GM12874 (cell line): ENCODE data around the gene IPO4.

Experiments used
- CTCF ChIP-seq: IDR thresholded peaks from 2 replicates; pipeline ENCODE4 v1.5.1; 2011; ENCODE audit warnings: low read depth, mild to moderate bottlenecking, control low read depth, low read length, moderate library complexity; ENCODE audit not compliant: insufficient read depth

IPO4 gene

GRCh38 chr14:24160499-24160849, 28.1 kb downstream of the IPO4 start:
- TF ChIP-seq CTCF = no peak

DNA sequence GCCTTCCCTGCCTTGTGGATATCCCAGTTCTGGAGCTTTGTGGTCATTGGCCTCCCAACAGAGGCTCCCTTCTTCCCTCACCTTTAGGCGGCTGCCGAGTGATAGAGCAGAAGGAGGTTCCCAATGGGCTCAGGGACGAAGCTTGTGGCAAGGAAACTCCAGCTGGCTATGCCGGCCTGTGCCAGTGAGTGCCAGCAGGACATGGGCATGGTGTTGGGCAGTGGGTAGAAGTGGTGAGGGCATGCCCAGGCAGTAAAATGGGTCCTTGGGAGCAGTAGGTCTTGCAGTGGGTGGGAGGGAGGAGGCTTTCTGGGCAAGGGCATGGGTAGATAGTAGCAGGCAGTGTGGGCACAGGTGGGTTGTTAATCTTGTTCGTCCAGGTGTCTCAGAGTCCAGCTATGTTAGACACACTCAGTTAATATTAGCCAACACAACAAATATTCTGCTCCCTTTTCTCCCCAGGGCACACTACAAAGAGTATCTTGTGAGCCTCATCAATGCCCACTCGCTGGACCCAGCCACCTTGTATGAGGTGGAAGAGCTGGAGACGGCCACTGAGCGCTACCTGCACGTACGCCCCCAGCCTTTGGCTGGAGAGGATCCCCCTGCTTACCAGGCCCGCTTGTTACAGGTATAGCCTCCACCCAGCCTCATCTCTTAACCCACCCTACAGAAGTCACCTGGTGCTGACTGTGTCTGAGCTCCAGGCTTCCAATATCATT, 28.7 kb downstream of the IPO4 start:
- no peak for TF ChIP-seq CTCF

DNA sequence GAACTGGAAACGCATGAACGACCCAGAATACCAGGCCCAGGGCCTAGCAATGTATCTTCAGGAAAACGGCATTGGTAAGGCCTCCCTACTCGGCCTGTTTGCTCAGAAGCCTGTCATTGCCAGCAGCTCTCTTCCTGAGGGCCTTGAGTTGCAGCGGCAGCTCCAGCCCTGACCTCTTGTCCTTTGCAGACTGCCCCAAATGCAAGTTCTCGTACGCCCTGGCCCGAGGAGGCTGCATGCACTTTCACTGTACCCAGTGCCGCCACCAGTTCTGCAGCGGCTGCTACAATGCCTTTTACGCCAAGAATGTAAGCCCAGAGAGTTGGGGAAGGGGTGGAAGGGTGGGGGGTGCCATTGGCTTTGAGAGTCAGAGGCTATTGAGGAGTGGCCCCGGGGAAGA, 31.3 kb downstream of the IPO4 start:
- TF ChIP-seq CTCF = no peak

DNA sequence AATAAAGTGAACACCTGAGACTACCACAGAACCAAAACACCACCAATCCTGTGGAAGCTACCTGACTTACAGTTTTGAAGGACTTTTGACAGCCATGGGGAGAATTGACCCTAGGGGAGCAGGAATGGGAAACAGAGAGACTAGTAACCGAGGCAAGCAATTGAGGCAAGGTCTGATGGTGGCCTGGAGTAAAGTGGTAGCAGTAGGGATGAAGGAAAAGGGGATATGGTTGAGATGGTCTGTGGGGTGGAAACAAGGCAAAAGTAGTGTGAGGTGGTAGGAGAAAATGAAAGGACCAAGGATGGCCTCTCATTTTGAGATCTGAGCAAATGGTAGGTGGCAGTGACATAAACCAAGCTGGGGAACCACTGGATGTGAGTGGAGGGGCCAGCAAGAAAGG, 31.8 kb downstream of the IPO4 start:
- no peak for TF ChIP-seq CTCF

- TF ChIP-seq CTCF = no peak
Observed at GRCh38 chr14:24155100-24155499, 33.5 kb downstream of the IPO4 start.

DNA sequence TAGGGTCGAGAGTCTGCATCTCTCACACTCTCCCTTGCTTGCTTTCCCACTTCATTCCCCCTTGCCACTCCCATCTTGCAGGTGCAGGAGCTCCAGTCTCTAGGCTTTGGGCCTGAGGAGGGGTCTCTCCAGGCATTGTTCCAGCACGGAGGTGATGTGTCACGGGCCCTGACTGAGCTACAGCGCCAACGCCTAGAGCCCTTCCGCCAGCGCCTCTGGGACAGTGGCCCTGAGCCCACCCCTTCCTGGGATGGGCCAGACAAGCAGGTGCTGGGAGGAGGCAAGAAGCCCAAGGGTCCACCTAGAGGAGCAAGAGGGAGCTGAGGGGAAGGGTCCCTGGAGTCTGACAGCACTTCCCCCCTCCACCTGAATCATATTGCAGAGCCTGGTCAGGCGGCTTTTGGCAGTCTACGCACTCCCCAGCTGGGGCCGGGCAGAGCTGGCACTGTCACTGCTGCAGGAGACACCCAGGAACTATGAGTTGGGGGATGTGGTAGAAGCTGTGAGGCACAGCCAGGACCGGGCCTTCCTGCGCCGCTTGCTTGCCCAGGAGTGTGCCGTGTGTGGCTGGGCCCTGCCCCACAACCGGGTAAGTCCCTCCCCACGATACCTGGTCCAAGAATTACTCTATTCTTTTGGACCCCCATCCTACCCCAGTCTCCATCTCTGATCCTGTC, 37.1 kb downstream of the IPO4 start:
- TF ChIP-seq CTCF = no peak

DNA sequence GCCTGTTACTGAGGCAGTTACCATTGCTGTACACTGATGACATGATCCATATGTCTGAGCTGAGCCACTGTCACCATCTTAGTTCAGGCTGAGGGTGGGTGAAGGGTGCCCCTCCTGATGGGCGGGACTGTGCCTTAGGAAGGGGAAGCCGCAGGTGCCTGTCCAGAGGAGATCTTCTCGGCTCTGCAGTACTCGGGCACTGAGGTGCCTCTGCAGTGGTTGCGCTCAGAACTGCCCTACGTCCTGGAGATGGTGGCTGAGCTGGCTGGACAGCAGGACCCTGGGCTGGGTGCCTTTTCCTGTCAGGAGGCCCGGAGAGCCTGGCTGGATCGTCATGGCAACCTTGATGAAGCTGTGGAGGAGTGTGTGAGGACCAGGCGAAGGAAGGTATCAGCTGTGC, 37.6 kb downstream of the IPO4 start:
- no peak for TF ChIP-seq CTCF
